HCT116 (cell line): ENCODE measurements around the gene ALOX5AP.

Source experiments
- CTCF ChIP-seq, 3 experiments: fragments of 200-600 bp in 1 of 3; sonication (generic) in 1 of 3; IDR thresholded peaks in 2 of 3; conservative IDR thresholded peaks in 1 of 3; 2 replicates each; pipeline ENCODE4 v1.5.1; 2012 to 2017; ENCODE audit warnings: low read depth in 2 of 3, low read length in 2 of 3, antibody characterized with exemption in 1 of 3, borderline replicate concordance in 1 of 3, control low read depth in 1 of 3, mild to moderate bottlenecking in 1 of 3, mixed read lengths in 1 of 3, mixed run types in 1 of 3, moderate library complexity in 1 of 3; ENCODE audit not compliant: insufficient read depth in 1 of 3
- MAX ChIP-seq: IDR thresholded peaks from 2 replicates; pipeline ENCODE4 v1.6.1; 2012

DNA sequence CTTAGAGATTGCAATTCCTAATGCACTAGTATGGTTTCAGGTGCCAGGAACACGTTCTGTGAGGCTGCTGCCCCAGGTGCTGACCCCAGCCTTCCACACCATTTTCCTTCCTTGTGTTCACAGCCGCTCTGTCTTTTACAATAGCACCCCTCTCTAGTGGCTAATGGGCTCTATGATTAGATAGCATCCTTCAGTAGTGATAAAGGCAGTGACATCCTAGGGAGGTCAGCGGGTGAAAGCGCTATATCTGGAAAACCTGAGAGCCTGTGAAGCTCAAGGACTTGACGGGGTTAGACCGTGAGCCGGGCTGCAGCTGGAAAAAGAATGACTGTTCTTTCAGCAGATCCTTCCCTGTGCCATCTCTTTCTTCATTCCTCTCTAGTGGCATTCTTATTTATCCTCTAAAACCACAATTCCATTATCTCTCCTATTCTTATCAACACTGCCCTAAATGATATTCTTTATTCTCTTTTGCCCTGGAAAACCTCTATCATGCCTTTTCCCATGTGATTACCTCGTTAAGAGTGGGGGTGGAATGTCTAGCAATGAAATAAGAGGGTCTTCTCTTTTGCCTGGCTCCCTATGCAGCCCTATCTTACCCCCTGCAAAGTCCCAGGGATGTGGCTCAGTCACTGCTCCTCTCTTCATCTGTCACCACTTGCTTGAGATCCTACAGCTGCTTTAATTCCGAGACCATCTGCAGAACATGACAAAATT, 21.8 kb downstream of the ALOX5AP start:
- TF ChIP-seq CTCF (IDR thresholded peaks at IDR 0.05 in 2 of 3, conservative IDR thresholded peaks at IDR 0.05 in 1 of 3; ENCODE audit: borderline replicate concordance in 1 of 3, insufficient read depth in 1 of 3, low read depth in 2 of 3, low read length in 2 of 3) (no peak), MAX (no peak)
